Endothelial cell of umbilical vein (primary cell): ENCODE measurements around the gene UBE2L3.

Experiments
- CTCF ChIP-seq, 2 donors: IDR thresholded peaks; 1 replicate in 1 of 2; 2 replicates in 1 of 2; pipeline ENCODE4 v1.5.1; 2011; ENCODE audit warnings: low read length in 2 of 2, mild to moderate bottlenecking in 2 of 2, moderate library complexity in 2 of 2, control low read depth in 1 of 2, inconsistent platforms in 1 of 2, low read depth in 1 of 2; ENCODE audit not compliant: insufficient read depth in 1 of 2; ENCODE audit errors: extremely low read depth in 1 of 2
- EZH2 ChIP-seq: IDR thresholded peaks from 2 replicates; pipeline ENCODE4 v1.6.1; 2012; ENCODE audit warnings: borderline replicate concordance, low read depth, mild to moderate bottlenecking, moderate library complexity, low read length, inconsistent platforms; ENCODE audit not compliant: severe bottlenecking
- FOS ChIP-seq: IDR thresholded peaks from 2 replicates; pipeline ENCODE4 v1.6.1; 2011; ENCODE audit warnings: mild to moderate bottlenecking, low read length, moderate library complexity, borderline replicate concordance; ENCODE audit not compliant: insufficient read depth
- POLR2AphosphoS5 ChIP-seq: IDR thresholded peaks from 2 replicates; pipeline ENCODE4 v1.6.1; 2012; ENCODE audit warnings: low read depth, mild to moderate bottlenecking, control low read depth, low read length, moderate library complexity; ENCODE audit not compliant: insufficient read depth

GRCh38 chr22:21629255-21630149 is 62.0 kb downstream of the UBE2L3 start, which contains the start of gene YDJC:
- TF ChIP-seq CTCF (IDR thresholded peaks at IDR 0.05; ENCODE audit: extremely low read depth in 1 of 2, insufficient read depth in 1 of 2, low read depth in 1 of 2, low read length in 2 of 2) (peak; percentile 73 to 87), EZH2 (no peak), POLR2AphosphoS5 (peak; percentile 62), FOS (no peak)
